ENCODE data around the gene IVNS1ABP.
"Not testable (repeated sequence)": the region's sequence is repeated elsewhere in the genome, so short reads cannot be mapped to it uniquely, and the experiment has no call there.

Gene IVNS1ABP

GRCh38 chr1:185334182-185334581 lies 17.1 kb upstream of the IVNS1ABP start:
- DNase-seq (ENCODE audit: low spot score), result no peak

GRCh38 chr1:185328255-185328654 lies 11.2 kb upstream of the IVNS1ABP start:
- no peak for DNase-seq (ENCODE audit: low spot score)

- no peak for DNase-seq (ENCODE audit: low spot score)
These were observed 8.4 kb upstream of the IVNS1ABP start for GRCh38 chr1:185325413-185325812.

- no peak for DNase-seq (ENCODE audit: low spot score)
These were observed 7.1 kb upstream of the IVNS1ABP start for GRCh38 chr1:185324118-185324517.

- DNase-seq (ENCODE audit: low spot score), result no peak
These were observed 5.6 kb upstream of the IVNS1ABP start for GRCh38 chr1:185322636-185323035.

GRCh38 chr1:185321653-185322221 lies 4.7 kb upstream of the IVNS1ABP start:
- DNase-seq (ENCODE audit: low spot score), result not testable (repeated sequence)

- not testable (repeated sequence) for DNase-seq (ENCODE audit: low spot score)
These were observed 4.1 kb upstream of the IVNS1ABP start for GRCh38 chr1:185321104-185321503.

GRCh38 chr1:185319139-185319475 lies 2.1 kb upstream of the IVNS1ABP start:
- DNase-seq (ENCODE audit: low spot score), result no peak

GRCh38 chr1:185318431-185319138 lies 1.5 kb upstream of the IVNS1ABP start:
- no peak for DNase-seq (ENCODE audit: low spot score)

GRCh38 chr1:185317886-185318310 lies 855 bp upstream of the IVNS1ABP start:
- DNase-seq (ENCODE audit: low spot score), result peak; percentile 29

GRCh38 chr1:185316163-185317033 lies 645 bp downstream of the IVNS1ABP start:
- peak; percentile 78 for DNase-seq (ENCODE audit: low spot score)

- no peak for DNase-seq (ENCODE audit: low spot score)
These were observed 1.5 kb downstream of the IVNS1ABP start for GRCh38 chr1:185315445-185316071.

- DNase-seq (ENCODE audit: low spot score), result no peak
These were observed 2.6 kb downstream of the IVNS1ABP start for GRCh38 chr1:185314411-185314810.

- no peak for DNase-seq (ENCODE audit: low spot score)
These were observed 4.5 kb downstream of the IVNS1ABP start for GRCh38 chr1:185312361-185313138.

- DNase-seq (ENCODE audit: low spot score), result no peak
These were observed 5.3 kb downstream of the IVNS1ABP start for GRCh38 chr1:185311589-185312225.

- no peak for DNase-seq (ENCODE audit: low spot score)
These were observed 7.5 kb downstream of the IVNS1ABP start for GRCh38 chr1:185309566-185309965.

GRCh38 chr1:185308126-185308525 lies 8.9 kb downstream of the IVNS1ABP start:
- no peak for DNase-seq (ENCODE audit: low spot score)

GRCh38 chr1:185305419-185305818 lies 11.6 kb downstream of the IVNS1ABP start:
- no peak for DNase-seq (ENCODE audit: low spot score)

- DNase-seq (ENCODE audit: low spot score), result no peak
These were observed 16.9 kb downstream of the IVNS1ABP start for GRCh38 chr1:185300152-185300551.

- no peak for DNase-seq (ENCODE audit: low spot score)
These were observed 19.1 kb downstream of the IVNS1ABP start for GRCh38 chr1:185297982-185298381.

GRCh38 chr1:185295091-185295490 lies 22.0 kb downstream of the IVNS1ABP start:
- DNase-seq (ENCODE audit: low spot score), result no peak
